HG02798 (cell line): Measurements from ENCODE around the gene EPOP.

Experiments
- ATAC-seq: cut with Tn5 transposase; IDR thresholded peaks from one replicate; pipeline ENCODE4 v1.9.1; 2021; ENCODE audit warnings: mild to moderate bottlenecking; ENCODE audit not compliant: unreplicated experiment, poor library complexity

EPOP gene

GRCh38 chr17:38674749-38675615 is at the start of gene EPOP:
Gene EPOP, minus strand, starts transcription at chr17:38674957. Its CDS starts 462 bp downstream, at chr17:38674495.
- peak; percentile 87 for ATAC-seq

- ATAC-seq = no peak
These were observed 47.0 kb upstream of the EPOP start for GRCh38 chr17:38721802-38722201.

GRCh38 chr17:38720941-38721340 is 46.2 kb upstream of the EPOP start:
- no peak for ATAC-seq

GRCh38 chr17:38719943-38720641 is 45.3 kb upstream of the EPOP start:
- ATAC-seq = no peak

- no peak for ATAC-seq
These were observed 44.7 kb upstream of the EPOP start for GRCh38 chr17:38719289-38719942.

GRCh38 chr17:38717139-38717745 is 42.5 kb upstream of the EPOP start:
- no peak for ATAC-seq

GRCh38 chr17:38716368-38717005 is 41.7 kb upstream of the EPOP start:
- ATAC-seq = no peak

- no peak for ATAC-seq
These were observed 40.6 kb upstream of the EPOP start for GRCh38 chr17:38715216-38715943.

GRCh38 chr17:38713456-38714075 is 38.8 kb upstream of the EPOP start:
- ATAC-seq = no peak

- ATAC-seq = no peak
These were observed 37.8 kb upstream of the EPOP start for GRCh38 chr17:38712593-38712992.

GRCh38 chr17:38711792-38712571 is 37.2 kb upstream of the EPOP start:
- no peak for ATAC-seq

- no peak for ATAC-seq
These were observed 36.2 kb upstream of the EPOP start for GRCh38 chr17:38710985-38711384.

GRCh38 chr17:38710604-38710962 is 35.8 kb upstream of the EPOP start:
- no peak for ATAC-seq

- no peak for ATAC-seq
These were observed 35.3 kb upstream of the EPOP start for GRCh38 chr17:38709864-38710603.

- no peak for ATAC-seq
These were observed 34.5 kb upstream of the EPOP start for GRCh38 chr17:38709104-38709820.

- ATAC-seq = no peak
These were observed 33.1 kb upstream of the EPOP start for GRCh38 chr17:38707678-38708351.
